Thyroid gland (tissue), 4 donors: ENCODE data around the gene SERPINA5. TPM values are rescaled to one million over a fixed set of nuclear protein-coding genes. Genes with fewer than 3 reads are reported as not detected.

Experiments used
- DNase-seq, 2 donors: peaks; one replicate each; pipeline ENCODE4 v3.0.0-alpha.2; 2019
- H3K27ac ChIP-seq, 3 donors: fragments of 200-600 bp; sonication (generic); 1 replicate in 2 of 3; 2 replicates in 1 of 3; pipeline ENCODE4 v1.5.1; 2016 to 2019; ENCODE audit warnings: mild to moderate bottlenecking in 1 of 3, moderate library complexity in 1 of 3
- H3K27me3 ChIP-seq: fragments of 200-600 bp; sonication (generic); one replicate; pipeline ENCODE4 v1.5.1; 2019
- H3K36me3 ChIP-seq, 2 donors: fragments of 200-600 bp; sonication (generic); one replicate each; pipeline ENCODE4 v1.5.1; 2016 to 2019
- H3K4me1 ChIP-seq, 2 donors: fragments of 200-600 bp; sonication (generic); one replicate each; pipeline ENCODE4 v1.5.1; 2017 to 2019
- H3K4me3 ChIP-seq, 3 donors: fragments of 200-600 bp; sonication (generic); replicated peaks in 1 of 3; 1 replicate in 2 of 3; 2 replicates in 1 of 3; pipeline ENCODE4 v1.5.1; 2016; ENCODE audit warnings: mild to moderate bottlenecking in 1 of 3
- H3K9me3 ChIP-seq: fragments of 200-600 bp; sonication (generic); one replicate; pipeline ENCODE4 v1.5.1; 2017
- POLR2A ChIP-seq, 2 donors: fragments of 450-650 bp; IDR thresholded peaks; one replicate each; pipeline ENCODE4 v1.6.1; 2017; ENCODE audit warnings: antibody characterized with exemption in 2 of 2, mild to moderate bottlenecking in 2 of 2, moderate library complexity in 1 of 2
- WGBS, 2 donors: methylation state at CpG; one replicate each; pipeline ENCODE4 v1.1.5; 2017; 5-methylcytosine and 5-hydroxymethylcytosine counted together
- intact Hi-C: fragments of 100-400 bp; cut with DNase I; formaldehyde crosslinking; loops from one replicate; pipeline ENCODE4 v1.15.1; 2023
- total RNA-seq, 4 donors: library from RNA; depleted of rRNA; stranded (reverse); fragments of >200 nt; gene quantifications; one replicate each; pipeline ENCODE4 v1.2.3, GENCODE V29; 2016
- TF ChIP-seq, protein P1 (sequence below), 6 experiments: fragments of 200-600 bp in 3 of 6; fragments of 450-650 bp in 3 of 6; sonication (generic) in 3 of 6; IDR thresholded peaks; one replicate each; pipeline ENCODE4 v1.5.1; 2016 to 2019; ENCODE audit warnings: antibody characterized with exemption in 6 of 6, mild to moderate bottlenecking in 2 of 6, inconsistent platforms in 1 of 6, moderate library complexity in 1 of 6

The SERPINA5 gene
- total RNA-seq, 4 donors from 2014 or later: 1.3 to 6.6 (median 2.9) TPM

DNA sequence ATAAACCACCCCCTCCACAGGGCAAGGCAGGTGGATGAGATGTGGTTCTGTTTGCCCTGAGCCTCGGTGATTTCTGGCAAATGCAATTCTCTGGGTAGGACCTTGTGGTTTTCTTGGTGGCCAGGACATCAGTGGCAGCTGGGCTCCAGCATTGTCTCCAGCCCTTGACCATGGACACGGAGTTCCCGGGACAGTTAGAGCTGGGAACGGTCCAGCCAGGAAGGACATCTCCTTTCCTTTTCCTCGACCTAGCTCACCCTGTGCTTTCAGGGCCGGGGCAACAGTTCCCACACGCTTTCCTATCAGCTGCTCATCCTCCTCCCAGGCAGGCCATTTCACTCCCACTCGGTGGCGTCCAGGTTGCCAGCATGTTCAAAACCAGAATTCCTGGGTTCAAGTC is 10.8 kb upstream of the SERPINA5 start:
- no peaks in the 10 kb centered on the region for H3K4me1 ChIP-seq
- H3K27ac ChIP-seq: no peak overlapping the region
- no peaks in the 10 kb centered on the region for H3K36me3 ChIP-seq
- no peaks in the 10 kb centered on the region for H3K27me3 ChIP-seq
- no peak overlapping the region for H3K4me3 ChIP-seq
- intact Hi-C loops: no loop called here
- DNase-seq: no peak
- TF ChIP-seq POLR2A (IDR thresholded peaks at IDR 0.05): no peak
- TF ChIP-seq, protein P1, sequence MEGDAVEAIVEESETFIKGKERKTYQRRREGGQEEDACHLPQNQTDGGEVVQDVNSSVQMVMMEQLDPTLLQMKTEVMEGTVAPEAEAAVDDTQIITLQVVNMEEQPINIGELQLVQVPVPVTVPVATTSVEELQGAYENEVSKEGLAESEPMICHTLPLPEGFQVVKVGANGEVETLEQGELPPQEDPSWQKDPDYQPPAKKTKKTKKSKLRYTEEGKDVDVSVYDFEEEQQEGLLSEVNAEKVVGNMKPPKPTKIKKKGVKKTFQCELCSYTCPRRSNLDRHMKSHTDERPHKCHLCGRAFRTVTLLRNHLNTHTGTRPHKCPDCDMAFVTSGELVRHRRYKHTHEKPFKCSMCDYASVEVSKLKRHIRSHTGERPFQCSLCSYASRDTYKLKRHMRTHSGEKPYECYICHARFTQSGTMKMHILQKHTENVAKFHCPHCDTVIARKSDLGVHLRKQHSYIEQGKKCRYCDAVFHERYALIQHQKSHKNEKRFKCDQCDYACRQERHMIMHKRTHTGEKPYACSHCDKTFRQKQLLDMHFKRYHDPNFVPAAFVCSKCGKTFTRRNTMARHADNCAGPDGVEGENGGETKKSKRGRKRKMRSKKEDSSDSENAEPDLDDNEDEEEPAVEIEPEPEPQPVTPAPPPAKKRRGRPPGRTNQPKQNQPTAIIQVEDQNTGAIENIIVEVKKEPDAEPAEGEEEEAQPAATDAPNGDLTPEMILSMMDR (IDR thresholded peaks at IDR 0.05): no peak
- 80 to 83% methylated on average over 7 to 9 of the region's 9 CpGs for WGBS, 2 donors
- H3K9me3 ChIP-seq: no peaks in the 10 kb centered on the region

DNA sequence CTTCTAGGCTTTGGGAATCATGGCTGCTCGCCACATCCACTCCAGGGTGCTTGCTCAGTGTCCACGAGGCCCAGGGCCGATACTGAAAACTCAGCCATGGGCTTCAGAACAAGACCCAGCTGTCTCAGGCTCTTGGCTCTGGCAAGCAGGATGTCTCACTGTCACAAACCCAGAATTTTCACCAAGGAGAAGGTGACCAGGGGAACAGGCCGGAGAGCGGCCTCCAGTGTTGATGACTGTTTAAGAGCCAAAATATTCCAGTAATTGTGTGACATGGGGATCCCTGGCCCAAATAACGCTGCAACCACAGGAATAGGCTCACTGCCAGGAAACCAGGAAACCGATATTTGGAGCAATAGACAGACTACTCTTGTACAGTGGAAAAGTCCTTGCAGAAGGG is 9.8 kb upstream of the SERPINA5 start:
- H3K4me3 ChIP-seq: no peak overlapping the region
- no peak for DNase-seq
- no peaks in the 10 kb centered on the region for H3K4me1 ChIP-seq
- 47 to 71% methylated on average over 7 of the region's 7 CpGs for WGBS, 2 donors
- H3K9me3 ChIP-seq: no peaks in the 10 kb centered on the region
- H3K27me3 ChIP-seq: no peaks in the 10 kb centered on the region
- intact Hi-C loops: no loop called here
- H3K36me3 ChIP-seq: no peaks in the 10 kb centered on the region
- H3K27ac ChIP-seq: peak overlapping the region in 1 of 3 donors; percentile 20
- TF ChIP-seq, protein P1 (IDR thresholded peaks at IDR 0.05): no peak
- TF ChIP-seq POLR2A (IDR thresholded peaks at IDR 0.05): no peak

DNA sequence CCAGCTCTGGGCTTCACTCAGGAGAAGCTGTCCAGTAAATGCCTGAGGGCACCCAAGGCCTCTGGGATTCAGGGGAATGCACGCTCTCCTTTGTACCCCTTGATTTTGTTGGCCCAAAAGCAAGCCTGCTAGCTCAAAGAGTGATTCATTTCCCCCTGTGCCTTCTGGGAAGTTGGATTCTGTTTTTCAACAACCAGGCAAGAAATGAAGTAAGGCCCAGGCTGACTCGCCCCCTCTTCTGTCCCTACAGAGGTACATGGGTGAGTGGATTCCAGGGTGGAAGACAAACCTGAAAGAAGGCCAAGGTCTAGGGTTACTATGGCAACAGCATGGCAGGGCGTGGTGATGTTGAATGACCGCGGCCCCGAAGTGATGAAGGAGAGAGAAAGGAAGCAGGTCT is 9.3 kb upstream of the SERPINA5 start:
- intact Hi-C loops: no loop called here
- Histone ChIP-seq H3K36me3 (no peaks in the 10 kb centered on the region), H3K9me3 (no peaks in the 10 kb centered on the region), H3K27me3 (no peaks in the 10 kb centered on the region), H3K4me3 (no peak overlapping the region), H3K27ac (no peak overlapping the region), H3K4me1 (no peaks in the 10 kb centered on the region)
- DNase-seq: no peak
- TF ChIP-seq, protein P1 (IDR thresholded peaks at IDR 0.05): no peak
- TF ChIP-seq POLR2A (IDR thresholded peaks at IDR 0.05): no peak
- WGBS, 2 donors: 79 to 90% methylated on average over 6 of the region's 6 CpGs

DNA sequence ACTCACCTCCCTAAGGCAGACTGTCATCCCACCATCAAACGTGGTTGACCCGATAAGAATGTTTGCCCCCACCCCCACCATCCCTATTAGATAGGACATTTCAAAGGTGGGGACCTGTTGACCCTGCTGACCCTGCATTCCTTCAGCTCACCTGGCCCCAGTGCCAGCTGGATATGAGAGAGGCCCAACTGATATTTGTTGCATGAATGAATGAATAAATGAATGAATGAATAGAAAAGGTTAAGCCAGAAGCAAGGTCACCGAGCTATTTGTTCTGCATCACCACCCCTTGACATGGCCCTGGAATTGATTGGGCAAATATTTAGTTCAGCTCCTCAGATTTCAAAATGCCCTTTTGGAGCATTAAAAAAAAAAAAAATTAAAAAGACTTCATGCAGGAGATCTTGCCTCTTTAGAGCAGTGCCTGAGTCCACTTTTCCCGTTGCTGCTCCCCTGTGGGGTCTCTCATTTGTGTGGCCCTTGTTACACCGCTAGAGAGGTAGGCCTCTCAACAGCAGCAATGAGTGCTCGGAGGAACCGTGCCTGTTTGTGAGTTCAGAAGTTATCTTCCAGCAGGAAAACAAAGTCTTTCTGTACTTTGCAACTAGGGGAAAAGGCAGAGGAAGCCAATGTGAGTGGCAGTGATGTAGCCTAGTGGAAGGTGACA is 8.5 kb upstream of the SERPINA5 start:
- WGBS, 2 donors: 63 to 68% methylated on average over 7 of the region's 7 CpGs
- intact Hi-C loops: no loop called here
- no peaks in the 10 kb centered on the region for H3K36me3 ChIP-seq
- H3K4me3 ChIP-seq: no peak overlapping the region
- H3K27me3 ChIP-seq: no peaks in the 10 kb centered on the region
- H3K4me1 ChIP-seq: no peaks in the 10 kb centered on the region
- no peak for TF ChIP-seq POLR2A (IDR thresholded peaks at IDR 0.05)
- TF ChIP-seq, protein P1 (IDR thresholded peaks at IDR 0.05): no peak
- no peak overlapping the region for H3K27ac ChIP-seq
- DNase-seq: no peak
- no peaks in the 10 kb centered on the region for H3K9me3 ChIP-seq

DNA sequence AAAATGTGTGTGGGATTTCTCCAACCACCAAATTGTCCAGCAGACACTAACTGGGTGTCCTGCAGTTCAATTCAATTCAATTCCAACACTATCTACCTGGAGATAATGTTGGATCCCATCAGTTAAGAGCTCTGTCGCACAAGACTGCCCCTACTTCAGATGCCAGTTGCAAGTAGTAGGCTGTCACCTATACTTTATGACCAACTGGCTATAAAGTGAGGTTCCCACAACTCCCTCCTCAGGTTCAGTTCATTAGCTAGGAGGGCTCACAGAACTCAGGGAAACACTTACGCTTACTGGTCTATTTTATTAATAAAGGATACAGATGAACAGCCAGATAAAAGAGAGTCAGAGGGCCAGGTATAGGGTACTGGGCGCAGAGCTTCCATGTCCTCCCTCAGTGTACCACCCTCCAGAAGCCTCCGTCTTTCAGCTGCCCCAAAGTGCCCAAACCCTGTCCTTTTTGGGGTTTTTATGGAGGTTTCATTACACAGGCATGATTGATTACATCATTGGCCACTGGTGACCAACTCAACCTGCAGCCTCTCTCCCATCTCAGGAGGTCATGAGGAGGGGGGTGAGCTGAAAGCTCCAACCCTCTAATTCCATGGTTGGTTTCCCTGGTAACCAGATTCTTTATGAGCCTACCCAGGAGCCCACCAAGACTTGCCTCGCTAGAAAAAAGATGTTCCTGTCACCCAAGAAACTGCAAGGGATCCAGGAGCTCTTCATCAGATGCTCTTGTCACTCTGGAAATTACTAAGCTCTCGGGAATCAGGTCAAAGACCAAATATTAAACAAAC is 7.5 kb upstream of the SERPINA5 start:
- Histone ChIP-seq H3K36me3 (no peaks in the 10 kb centered on the region), H3K4me1 (no peaks in the 10 kb centered on the region), H3K4me3 (no peak overlapping the region), H3K27ac (no peak overlapping the region), H3K27me3 (no peaks in the 10 kb centered on the region), H3K9me3 (no peaks in the 10 kb centered on the region)
- TF ChIP-seq, protein P1 (IDR thresholded peaks at IDR 0.05): no peak
- TF ChIP-seq POLR2A (IDR thresholded peaks at IDR 0.05): no peak
- DNase-seq: no peak
- intact Hi-C loops: no loop called here
- 86 to 91% methylated on average over 6 of the region's 6 CpGs for WGBS, 2 donors
